Subcutaneous adipose tissue (tissue), 4 donors: ENCODE measurements around the gene MST1. TPM values are rescaled to one million over a fixed set of nuclear protein-coding genes. Genes with fewer than 3 reads are reported as not detected.

Experiments
- CTCF ChIP-seq: fragments of 450-650 bp; IDR thresholded peaks from one replicate; pipeline ENCODE4 v1.5.1; 2016; ENCODE audit warnings: low read depth, mild to moderate bottlenecking, control low read depth, antibody characterized with exemption, moderate library complexity
- total RNA-seq, 4 donors: library from RNA; depleted of rRNA; stranded (reverse); fragments of >200 nt; gene quantifications; one replicate each; pipeline ENCODE4 v1.1.0, GENCODE V29; 2016

The MST1 gene
- total RNA-seq, 4 donors from 2014 or later = 2.1 to 11.5 (median 8.2) TPM

GRCh38 chr3:49712631-49713317 lies 23.5 kb upstream of the MST1 start:
- no peak for TF ChIP-seq CTCF

GRCh38 chr3:49712166-49712565 lies 22.9 kb upstream of the MST1 start:
- TF ChIP-seq CTCF = no peak

- TF ChIP-seq CTCF = no peak
Observed at GRCh38 chr3:49711489-49711888, 22.2 kb upstream of the MST1 start.

- no peak for TF ChIP-seq CTCF
Observed at GRCh38 chr3:49709852-49710251, 20.6 kb upstream of the MST1 start.

- no peak for TF ChIP-seq CTCF
Observed at GRCh38 chr3:49707113-49707480, 17.8 kb upstream of the MST1 start.

GRCh38 chr3:49706456-49707112 lies 17.3 kb upstream of the MST1 start:
- TF ChIP-seq CTCF = no peak

- TF ChIP-seq CTCF = no peak
Observed at GRCh38 chr3:49705390-49705960, 16.2 kb upstream of the MST1 start.
